Liver (tissue), 9 donors: Measurements from ENCODE around the gene H2BK1. TPM values are rescaled to one million over a fixed set of nuclear protein-coding genes. Genes with fewer than 3 reads are reported as not detected.

Source experiments
- DNase-seq: peaks from one replicate; pipeline ENCODE4 v3.0.0-alpha.2; 2017; ENCODE audit warnings: low spot score
- H3K27ac ChIP-seq, 2 donors: one replicate each; pipeline ENCODE4 v1.7.0; 2013; ENCODE audit warnings: inconsistent platforms in 2 of 2, low read length in 2 of 2, control low read depth in 1 of 2, low read depth in 1 of 2, mild to moderate bottlenecking in 1 of 2
- H3K27me3 ChIP-seq, 4 donors: one replicate each; pipeline versions ENCODE4 v1.6.1 to v1.7.0; 2013; ENCODE audit warnings: low read length in 3 of 4, inconsistent platforms in 1 of 4, mild to moderate bottlenecking in 1 of 4, moderate library complexity in 1 of 4; ENCODE audit not compliant: control insufficient read depth in 4 of 4, insufficient read depth in 4 of 4
- H3K36me3 ChIP-seq, 4 donors: one replicate each; pipeline versions ENCODE4 v1.6.1 to v1.7.0; 2013; ENCODE audit warnings: low read length in 3 of 4, mild to moderate bottlenecking in 3 of 4, low read depth in 1 of 4, moderate library complexity in 1 of 4; ENCODE audit not compliant: control insufficient read depth in 4 of 4, insufficient read depth in 3 of 4
- H3K4me1 ChIP-seq, 4 donors: one replicate each; pipeline versions ENCODE4 v1.6.1 to v1.7.0; 2013; ENCODE audit warnings: low read length in 3 of 4, mild to moderate bottlenecking in 3 of 4, moderate library complexity in 1 of 4; ENCODE audit not compliant: control insufficient read depth in 4 of 4, insufficient read depth in 4 of 4
- H3K4me3 ChIP-seq, 3 donors: one replicate each; pipeline versions ENCODE4 v1.6.1 to v1.7.0; 2013; ENCODE audit warnings: low read length in 3 of 3, control low read depth in 1 of 3, low read depth in 1 of 3, mild to moderate bottlenecking in 1 of 3
- H3K9ac ChIP-seq, 2 donors: one replicate each; pipeline ENCODE4 v1.7.0; 2013; ENCODE audit warnings: low read length in 2 of 2, mild to moderate bottlenecking in 2 of 2, moderate library complexity in 2 of 2, control low read depth in 1 of 2, low read depth in 1 of 2
- H3K9me3 ChIP-seq, 4 donors: one replicate each; pipeline versions ENCODE4 v1.6.1 to v1.7.0; 2013; ENCODE audit warnings: low read length in 3 of 4; ENCODE audit not compliant: control insufficient read depth in 4 of 4
- ATF3 ChIP-seq: IDR thresholded peaks from 2 replicates; pipeline ENCODE4 v1.6.1; 2016; ENCODE audit warnings: antibody characterized with exemption
- CTCF ChIP-seq: fragments of 150-350 bp; IDR thresholded peaks from 2 replicates; pipeline ENCODE4 v1.5.1; 2017; ENCODE audit warnings: improper control_type of control experiment, low read depth, low read length; ENCODE audit not compliant: missing input control
- EGR1 ChIP-seq, 2 donors: IDR thresholded peaks; 2 replicates each; pipeline ENCODE4 v1.6.1; 2016 to 2018; ENCODE audit warnings: antibody characterized with exemption in 2 of 2, low read depth in 2 of 2
- FOXA1 ChIP-seq: IDR thresholded peaks from 2 replicates; pipeline ENCODE4 v1.6.1; 2016; ENCODE audit warnings: antibody characterized with exemption
- FOXA2 ChIP-seq: IDR thresholded peaks from 2 replicates; pipeline ENCODE4 v1.6.1; 2016; ENCODE audit warnings: antibody characterized with exemption
- GABPA ChIP-seq, 2 donors: IDR thresholded peaks in 1 of 2; conservative IDR thresholded peaks in 1 of 2; 2 replicates each; pipeline ENCODE4 v1.6.1; 2016; ENCODE audit warnings: antibody characterized with exemption in 2 of 2, mild to moderate bottlenecking in 1 of 2, moderate library complexity in 1 of 2
- HNF4G ChIP-seq: IDR thresholded peaks from 2 replicates; pipeline ENCODE4 v1.6.1; 2016; ENCODE audit warnings: antibody characterized with exemption
- MAX ChIP-seq: IDR thresholded peaks from 2 replicates; pipeline ENCODE4 v1.6.1; 2016; ENCODE audit warnings: antibody characterized with exemption
- NR2F2 ChIP-seq: IDR thresholded peaks from 2 replicates; pipeline ENCODE4 v1.6.1; 2016; ENCODE audit warnings: antibody characterized with exemption
- RAD21 ChIP-seq, 2 donors: IDR thresholded peaks; 2 replicates each; pipeline ENCODE4 v1.6.1; 2016; ENCODE audit warnings: antibody characterized with exemption in 2 of 2, mild to moderate bottlenecking in 2 of 2
- REST ChIP-seq: IDR thresholded peaks from 2 replicates; pipeline ENCODE4 v1.6.1; 2016; ENCODE audit warnings: antibody characterized with exemption, mild to moderate bottlenecking
- TAF1 ChIP-seq: conservative IDR thresholded peaks from 2 replicates; pipeline ENCODE4 v1.6.1; 2016; ENCODE audit warnings: antibody characterized with exemption, mild to moderate bottlenecking
- ZBTB33 ChIP-seq: IDR thresholded peaks from 2 replicates; pipeline ENCODE4 v1.6.1; 2016; ENCODE audit warnings: antibody characterized with exemption
- WGBS: extraction: QIAGEN DNeasy Blood & Tissue Kit; methylation state at CpG from one replicate; pipeline ENCODE4 v1.1.7; 2013; 5-methylcytosine and 5-hydroxymethylcytosine counted together
- polyA plus RNA-seq, 2 donors: library from polyadenylated mRNA; stranded (reverse) in 1 of 2; unstranded in 1 of 2; fragments of 200-250 nt in 1 of 2; fragments of >200 nt in 1 of 2; fragmentation: Nextera tagmentation in 1 of 2; extraction: Ambion mirVana in 1 of 2; gene quantifications; one replicate each; pipeline versions ENCODE4 v1.2.1 to v1.2.3, GENCODE V29; 2013 to 2015
- total RNA-seq, 2 donors: library from RNA; depleted of rRNA; stranded (reverse); fragments of >200 nt; gene quantifications; one replicate each; pipeline ENCODE4 v1.2.3, GENCODE V29; 2014
- donor health status: healthy.
- donor health status: healthy.
- donor health status: healthy.
- donor health status: healthy.
- donor health status: healthy.

The H2BK1 gene
- total and polyA plus RNA-seq, 4 donors: not detected

- H3K4me1 ChIP-seq: peaks cover 0 to 2% (median 0%) of the 10 kb centered on the region in 4 donors
- H3K27me3 ChIP-seq: no peaks in the 10 kb centered on the region
- H3K9ac ChIP-seq: no peak overlapping the region
- WGBS: 81% methylated on average over 1 of the region's 1 CpG
- H3K27ac ChIP-seq: no peak overlapping the region
- TF ChIP-seq MAX (no peak), EGR1 (IDR thresholded peaks at IDR 0.05; ENCODE audit: low read depth in 2 of 2) (no peak), RAD21 (IDR thresholded peaks at IDR 0.05) (no peak), FOXA1 (no peak), ATF3 (no peak), HNF4G (no peak), FOXA2 (no peak), REST (no peak), NR2F2 (no peak), ZBTB33 (no peak), CTCF (no peak), GABPA (IDR thresholded peaks at IDR 0.05 in 1 of 2, conservative IDR thresholded peaks at IDR 0.05 in 1 of 2) (no peak)
- no peak overlapping the region for H3K4me3 ChIP-seq
- no peak for DNase-seq
- H3K36me3 ChIP-seq: no peaks in the 10 kb centered on the region
- no peaks in the 10 kb centered on the region for H3K9me3 ChIP-seq
Observed at GRCh38 chr7:151177310-151177709, 33.0 kb downstream of the H2BK1 start.

GRCh38 chr7:151176401-151176800 is 33.9 kb downstream of the H2BK1 start:
- no peak for DNase-seq

More at GRCh38 chr7:151176401-151176800, 33.9 kb downstream of the H2BK1 start:
- Histone ChIP-seq H3K9ac (no peak overlapping the region), H3K27me3 (no peaks in the 10 kb centered on the region), H3K4me3 (no peak overlapping the region), H3K27ac (no peak overlapping the region), H3K4me1 (peaks cover 0 to 3% (median 0%) of the 10 kb centered on the region in 4 donors), H3K9me3 (no peaks in the 10 kb centered on the region), H3K36me3 (no peaks in the 10 kb centered on the region)
- TF ChIP-seq MAX (no peak), CTCF (no peak), TAF1 (no peak)
- WGBS: 89% methylated on average over 9 of the region's 9 CpGs
